SK-N-SH treated with all-trans-retinoic acid at 6 μM for 48 hours (cell line): ENCODE data around the gene SLC12A6.

ENCODE experiments used
- ATAC-seq: fragments of 200-7000 bp; cut with Tn5 transposase; 3 replicates; pipeline ENCODE4 v1.9.1; 2020; ENCODE audit warnings: mild to moderate bottlenecking, moderate library complexity
- ARNTL ChIP-seq: fragments of 450-650 bp; formaldehyde crosslinking; IDR thresholded peaks from 2 replicates; pipeline ENCODE4 v1.5.0; 2020; ENCODE audit warnings: low read depth, mild to moderate bottlenecking, moderate library complexity, borderline replicate concordance
- BACH2 ChIP-seq: fragments of 250-450 bp; sonication (Bioruptor Pico); IDR thresholded peaks from 2 replicates; pipeline ENCODE4 v1.9.0; 2021; ENCODE audit warnings: mild to moderate bottlenecking, borderline replicate concordance
- CSDC2 ChIP-seq: fragments of 250-450 bp; sonication (Bioruptor Pico); IDR thresholded peaks from 2 replicates; pipeline ENCODE4 v1.5.0; 2020; ENCODE audit warnings: mild to moderate bottlenecking, moderate library complexity
- ESRRG ChIP-seq: fragments of 250-450 bp; sonication (Bioruptor Pico); IDR thresholded peaks from 2 replicates; pipeline ENCODE4 v1.6.1; 2021; ENCODE audit warnings: mild to moderate bottlenecking
- GLIS3 ChIP-seq: fragments of 250-450 bp; sonication (Bioruptor Pico); IDR thresholded peaks from 2 replicates; pipeline ENCODE4 v1.5.0; 2020; ENCODE audit warnings: mild to moderate bottlenecking, moderate library complexity
- ISL1 ChIP-seq: fragments of 250-450 bp; sonication (Bioruptor Pico); IDR thresholded peaks from 2 replicates; pipeline ENCODE4 v2.1.2; 2022; ENCODE audit warnings: mild to moderate bottlenecking, moderate library complexity
- OSR1 ChIP-seq: fragments of 250-450 bp; sonication (Bioruptor Pico); IDR thresholded peaks from 2 replicates; pipeline ENCODE4 v1.8.0; 2022; ENCODE audit warnings: moderate library complexity, mild to moderate bottlenecking, inconsistent platforms
- PPARA ChIP-seq: fragments of 250-450 bp; sonication (Bioruptor Pico); IDR thresholded peaks from 2 replicates; pipeline ENCODE4 v1.5.0; 2020; ENCODE audit warnings: mild to moderate bottlenecking, borderline replicate concordance
- RARB ChIP-seq: fragments of 250-450 bp; sonication (Bioruptor Pico); IDR thresholded peaks from 2 replicates; pipeline ENCODE4 v1.8.0; 2021; ENCODE audit warnings: mild to moderate bottlenecking, moderate library complexity
- TCF4 ChIP-seq: fragments of 250-450 bp; sonication (Bioruptor Pico); IDR thresholded peaks from 2 replicates; pipeline ENCODE4 v1.8.0; 2021; ENCODE audit warnings: mild to moderate bottlenecking, moderate library complexity, borderline replicate concordance
- TOX ChIP-seq: fragments of 250-450 bp; sonication (Bioruptor Pico); IDR thresholded peaks from 2 replicates; pipeline ENCODE4 v1.8.0; 2021; ENCODE audit warnings: mild to moderate bottlenecking, moderate library complexity, borderline replicate concordance
- ZC3H10 ChIP-seq: fragments of 250-450 bp; sonication (Bioruptor Pico); IDR thresholded peaks from 2 replicates; pipeline ENCODE4 v1.5.1; 2021; ENCODE audit warnings: mild to moderate bottlenecking, moderate library complexity
- ZFP3 ChIP-seq: fragments of 250-450 bp; sonication (Bioruptor Pico); IDR thresholded peaks from 2 replicates; pipeline ENCODE4 v1.5.0; 2020; ENCODE audit warnings: mild to moderate bottlenecking, moderate library complexity
- ZFP30 ChIP-seq: fragments of 450-650 bp; formaldehyde crosslinking; IDR thresholded peaks from 2 replicates; pipeline ENCODE4 v1.5.0; 2022; ENCODE audit warnings: mild to moderate bottlenecking, moderate library complexity
- ZNF565 ChIP-seq: fragments of 450-650 bp; formaldehyde crosslinking; conservative IDR thresholded peaks from 2 replicates; pipeline ENCODE4 v1.5.0; 2020; ENCODE audit warnings: low read depth, mild to moderate bottlenecking, moderate library complexity
- ZNF70 ChIP-seq: fragments of 450-650 bp; formaldehyde crosslinking; IDR thresholded peaks from 2 replicates; pipeline ENCODE4 v1.5.0; 2020; ENCODE audit warnings: mild to moderate bottlenecking, moderate library complexity
- ZNF8 ChIP-seq: fragments of 450-650 bp; formaldehyde crosslinking; IDR thresholded peaks from 2 replicates; pipeline ENCODE4 v1.5.0; 2020; ENCODE audit warnings: mild to moderate bottlenecking, moderate library complexity
- TF ChIP-seq, protein P1 (sequence below): fragments of 250-450 bp; sonication (Bioruptor Pico); IDR thresholded peaks from 2 replicates; pipeline ENCODE4 v1.8.0; 2020; ENCODE audit warnings: mild to moderate bottlenecking, moderate library complexity, borderline replicate concordance
- TF ChIP-seq, protein P2 (sequence below): fragments of 250-450 bp; sonication (Bioruptor Pico); IDR thresholded peaks from 2 replicates; pipeline ENCODE4 v1.8.0; 2021; ENCODE audit warnings: low read depth, mild to moderate bottlenecking, moderate library complexity, borderline replicate concordance
- TF ChIP-seq, protein P3 (sequence below): fragments of 250-450 bp; sonication (Bioruptor Pico); IDR thresholded peaks from 2 replicates; pipeline ENCODE4 v1.5.1; 2020; ENCODE audit warnings: low read depth, mild to moderate bottlenecking, moderate library complexity
- TF ChIP-seq, protein P4 (sequence below): fragments of 250-450 bp; sonication (Bioruptor Pico); IDR thresholded peaks from 2 replicates; pipeline ENCODE4 v1.5.1; 2021; ENCODE audit warnings: mild to moderate bottlenecking, moderate library complexity
- TF ChIP-seq, protein P5 (sequence below): fragments of 250-450 bp; sonication (Bioruptor Pico); IDR thresholded peaks from 2 replicates; pipeline ENCODE4 v1.5.0; 2020; ENCODE audit warnings: mild to moderate bottlenecking, moderate library complexity

The SLC12A6 gene

DNA sequence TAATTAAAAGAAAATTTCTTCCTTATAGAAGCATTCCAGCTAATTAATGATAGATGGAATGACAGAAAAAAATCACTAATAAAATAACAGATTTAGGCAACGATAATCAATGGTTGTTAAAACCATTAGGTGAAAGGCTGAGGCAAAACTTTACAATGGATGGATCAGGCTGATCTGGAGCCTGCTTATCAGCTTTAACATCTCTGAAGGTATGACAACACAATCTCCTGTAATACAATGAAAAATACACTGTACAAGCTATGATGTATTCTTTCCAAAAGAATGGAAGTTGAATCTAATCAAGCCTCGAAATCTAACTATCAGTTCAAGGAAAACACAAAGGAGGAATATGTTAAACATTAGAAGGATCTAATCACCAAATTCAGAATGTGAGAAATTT is 73.5 kb downstream of the SLC12A6 start:
- no peak for ATAC-seq
- TF ChIP-seq, protein P1, sequence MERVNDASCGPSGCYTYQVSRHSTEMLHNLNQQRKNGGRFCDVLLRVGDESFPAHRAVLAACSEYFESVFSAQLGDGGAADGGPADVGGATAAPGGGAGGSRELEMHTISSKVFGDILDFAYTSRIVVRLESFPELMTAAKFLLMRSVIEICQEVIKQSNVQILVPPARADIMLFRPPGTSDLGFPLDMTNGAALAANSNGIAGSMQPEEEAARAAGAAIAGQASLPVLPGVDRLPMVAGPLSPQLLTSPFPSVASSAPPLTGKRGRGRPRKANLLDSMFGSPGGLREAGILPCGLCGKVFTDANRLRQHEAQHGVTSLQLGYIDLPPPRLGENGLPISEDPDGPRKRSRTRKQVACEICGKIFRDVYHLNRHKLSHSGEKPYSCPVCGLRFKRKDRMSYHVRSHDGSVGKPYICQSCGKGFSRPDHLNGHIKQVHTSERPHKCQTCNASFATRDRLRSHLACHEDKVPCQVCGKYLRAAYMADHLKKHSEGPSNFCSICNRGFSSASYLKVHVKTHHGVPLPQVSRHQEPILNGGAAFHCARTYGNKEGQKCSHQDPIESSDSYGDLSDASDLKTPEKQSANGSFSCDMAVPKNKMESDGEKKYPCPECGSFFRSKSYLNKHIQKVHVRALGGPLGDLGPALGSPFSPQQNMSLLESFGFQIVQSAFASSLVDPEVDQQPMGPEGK (CRISPR knock-in tag), result no peak
- TF ChIP-seq RARB (CRISPR knock-in tag) (no peak), PPARA (CRISPR knock-in tag) (no peak), OSR1 (CRISPR knock-in tag) (no peak), ZFP30 (CRISPR knock-in tag) (no peak), ZNF8 (CRISPR knock-in tag) (no peak), ESRRG (no peak), TCF4 (no peak), GLIS3 (no peak), ISL1 (CRISPR knock-in tag) (no peak), TOX (CRISPR knock-in tag) (no peak), ZC3H10 (CRISPR knock-in tag) (no peak), ZFP3 (CRISPR knock-in tag) (no peak)
- TF ChIP-seq, protein P2, sequence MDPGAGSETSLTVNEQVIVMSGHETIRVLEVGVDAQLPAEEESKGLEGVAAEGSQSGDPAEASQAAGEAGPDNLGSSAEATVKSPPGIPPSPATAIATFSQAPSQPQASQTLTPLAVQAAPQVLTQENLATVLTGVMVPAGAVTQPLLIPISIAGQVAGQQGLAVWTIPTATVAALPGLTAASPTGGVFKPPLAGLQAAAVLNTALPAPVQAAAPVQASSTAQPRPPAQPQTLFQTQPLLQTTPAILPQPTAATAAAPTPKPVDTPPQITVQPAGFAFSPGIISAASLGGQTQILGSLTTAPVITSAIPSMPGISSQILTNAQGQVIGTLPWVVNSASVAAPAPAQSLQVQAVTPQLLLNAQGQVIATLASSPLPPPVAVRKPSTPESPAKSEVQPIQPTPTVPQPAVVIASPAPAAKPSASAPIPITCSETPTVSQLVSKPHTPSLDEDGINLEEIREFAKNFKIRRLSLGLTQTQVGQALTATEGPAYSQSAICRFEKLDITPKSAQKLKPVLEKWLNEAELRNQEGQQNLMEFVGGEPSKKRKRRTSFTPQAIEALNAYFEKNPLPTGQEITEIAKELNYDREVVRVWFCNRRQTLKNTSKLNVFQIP (CRISPR knock-in tag), result no peak
- TF ChIP-seq, protein P3, sequence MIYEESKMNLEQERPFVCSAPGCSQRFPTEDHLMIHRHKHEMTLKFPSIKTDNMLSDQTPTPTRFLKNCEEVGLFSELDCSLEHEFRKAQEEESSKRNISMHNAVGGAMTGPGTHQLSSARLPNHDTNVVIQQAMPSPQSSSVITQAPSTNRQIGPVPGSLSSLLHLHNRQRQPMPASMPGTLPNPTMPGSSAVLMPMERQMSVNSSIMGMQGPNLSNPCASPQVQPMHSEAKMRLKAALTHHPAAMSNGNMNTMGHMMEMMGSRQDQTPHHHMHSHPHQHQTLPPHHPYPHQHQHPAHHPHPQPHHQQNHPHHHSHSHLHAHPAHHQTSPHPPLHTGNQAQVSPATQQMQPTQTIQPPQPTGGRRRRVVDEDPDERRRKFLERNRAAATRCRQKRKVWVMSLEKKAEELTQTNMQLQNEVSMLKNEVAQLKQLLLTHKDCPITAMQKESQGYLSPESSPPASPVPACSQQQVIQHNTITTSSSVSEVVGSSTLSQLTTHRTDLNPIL (CRISPR knock-in tag), result no peak

DNA sequence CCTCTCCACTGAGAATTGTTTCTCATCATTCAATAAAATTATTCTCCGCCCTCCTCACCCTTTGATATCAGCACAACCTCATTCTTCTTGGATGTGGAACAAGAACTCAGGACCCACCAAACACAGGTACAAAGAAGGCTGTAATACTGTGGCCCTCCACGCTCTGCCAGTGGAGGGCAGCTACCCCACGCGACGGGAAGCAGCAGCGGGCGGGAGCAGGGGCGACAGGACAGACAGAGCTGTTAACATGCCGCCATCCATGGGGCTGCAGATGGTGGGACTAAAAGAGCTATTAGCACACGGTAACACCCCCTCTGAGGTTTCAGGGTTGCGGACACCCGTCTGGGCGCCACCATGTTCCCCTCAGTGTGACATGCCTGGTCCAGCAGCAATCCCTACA is 75.2 kb downstream of the SLC12A6 start:
- TF ChIP-seq CSDC2 (CRISPR knock-in tag) (no peak), BACH2 (no peak), PPARA (CRISPR knock-in tag) (no peak), TCF4 (no peak)
- ATAC-seq, result no peak

DNA sequence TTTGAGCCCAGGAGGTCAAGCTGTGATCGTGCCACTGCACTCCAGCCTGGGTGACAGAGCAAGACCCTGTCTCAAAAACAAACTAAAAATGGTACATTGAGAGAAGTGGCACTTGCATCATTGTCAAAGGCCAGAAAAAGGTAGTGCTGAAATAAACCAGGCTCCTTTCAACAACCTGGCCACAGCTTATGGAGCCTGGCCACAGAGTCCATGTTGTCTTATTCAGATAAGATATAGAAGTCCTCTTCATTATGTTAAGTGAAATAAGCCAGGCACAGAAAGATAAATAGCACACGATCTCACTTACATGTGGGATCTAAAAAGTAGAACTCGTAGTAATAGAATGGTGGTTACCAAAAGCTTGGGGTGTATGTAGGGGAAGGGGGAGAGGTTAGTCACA is 78.0 kb downstream of the SLC12A6 start:
- no peak for ATAC-seq
- no peak for TF ChIP-seq ZNF70
- no peak for TF ChIP-seq GLIS3
- no peak for TF ChIP-seq ZNF565 (CRISPR knock-in tag)
- TF ChIP-seq, protein P4, sequence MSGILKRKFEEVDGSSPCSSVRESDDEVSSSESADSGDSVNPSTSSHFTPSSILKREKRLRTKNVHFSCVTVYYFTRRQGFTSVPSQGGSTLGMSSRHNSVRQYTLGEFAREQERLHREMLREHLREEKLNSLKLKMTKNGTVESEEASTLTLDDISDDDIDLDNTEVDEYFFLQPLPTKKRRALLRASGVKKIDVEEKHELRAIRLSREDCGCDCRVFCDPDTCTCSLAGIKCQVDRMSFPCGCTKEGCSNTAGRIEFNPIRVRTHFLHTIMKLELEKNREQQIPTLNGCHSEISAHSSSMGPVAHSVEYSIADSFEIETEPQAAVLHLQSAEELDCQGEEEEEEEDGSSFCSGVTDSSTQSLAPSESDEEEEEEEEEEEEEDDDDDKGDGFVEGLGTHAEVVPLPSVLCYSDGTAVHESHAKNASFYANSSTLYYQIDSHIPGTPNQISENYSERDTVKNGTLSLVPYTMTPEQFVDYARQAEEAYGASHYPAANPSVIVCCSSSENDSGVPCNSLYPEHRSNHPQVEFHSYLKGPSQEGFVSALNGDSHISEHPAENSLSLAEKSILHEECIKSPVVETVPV (CRISPR knock-in tag), result no peak
- no peak for TF ChIP-seq ZNF8 (CRISPR knock-in tag)
- TF ChIP-seq ZFP3 (CRISPR knock-in tag), result no peak
- TF ChIP-seq, protein P5, sequence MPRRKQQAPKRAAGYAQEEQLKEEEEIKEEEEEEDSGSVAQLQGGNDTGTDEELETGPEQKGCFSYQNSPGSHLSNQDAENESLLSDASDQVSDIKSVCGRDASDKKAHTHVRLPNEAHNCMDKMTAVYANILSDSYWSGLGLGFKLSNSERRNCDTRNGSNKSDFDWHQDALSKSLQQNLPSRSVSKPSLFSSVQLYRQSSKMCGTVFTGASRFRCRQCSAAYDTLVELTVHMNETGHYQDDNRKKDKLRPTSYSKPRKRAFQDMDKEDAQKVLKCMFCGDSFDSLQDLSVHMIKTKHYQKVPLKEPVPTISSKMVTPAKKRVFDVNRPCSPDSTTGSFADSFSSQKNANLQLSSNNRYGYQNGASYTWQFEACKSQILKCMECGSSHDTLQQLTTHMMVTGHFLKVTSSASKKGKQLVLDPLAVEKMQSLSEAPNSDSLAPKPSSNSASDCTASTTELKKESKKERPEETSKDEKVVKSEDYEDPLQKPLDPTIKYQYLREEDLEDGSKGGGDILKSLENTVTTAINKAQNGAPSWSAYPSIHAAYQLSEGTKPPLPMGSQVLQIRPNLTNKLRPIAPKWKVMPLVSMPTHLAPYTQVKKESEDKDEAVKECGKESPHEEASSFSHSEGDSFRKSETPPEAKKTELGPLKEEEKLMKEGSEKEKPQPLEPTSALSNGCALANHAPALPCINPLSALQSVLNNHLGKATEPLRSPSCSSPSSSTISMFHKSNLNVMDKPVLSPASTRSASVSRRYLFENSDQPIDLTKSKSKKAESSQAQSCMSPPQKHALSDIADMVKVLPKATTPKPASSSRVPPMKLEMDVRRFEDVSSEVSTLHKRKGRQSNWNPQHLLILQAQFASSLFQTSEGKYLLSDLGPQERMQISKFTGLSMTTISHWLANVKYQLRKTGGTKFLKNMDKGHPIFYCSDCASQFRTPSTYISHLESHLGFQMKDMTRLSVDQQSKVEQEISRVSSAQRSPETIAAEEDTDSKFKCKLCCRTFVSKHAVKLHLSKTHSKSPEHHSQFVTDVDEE (CRISPR knock-in tag), result no peak
- TF ChIP-seq BACH2, result no peak
- TF ChIP-seq TOX (CRISPR knock-in tag), result no peak
- TF ChIP-seq ARNTL (CRISPR knock-in tag), result no peak
